Small intestine (tissue), 7 donors: ENCODE data around the gene PRUNE2. TPM values are rescaled to one million over a fixed set of nuclear protein-coding genes. Genes with fewer than 3 reads are reported as not detected.

ENCODE experiments used
- DNase-seq, 2 donors: peaks; one replicate each; pipeline versions ENCODE4 v3.0.0 to v3.0.0-alpha.2; 2013
- FAIRE-seq: peaks from 2 replicates; lab custom pipeline; 2012; peaks lifted over from hg19 to GRCh38; lab: Jason Lieb, UNC
- H3K27ac ChIP-seq, 3 donors: one replicate each; pipeline ENCODE4 v1.5.1; 2013; ENCODE audit warnings: low read length in 2 of 3, mild to moderate bottlenecking in 2 of 3, control low read depth in 1 of 3, inconsistent platforms in 1 of 3, low read depth in 1 of 3, moderate library complexity in 1 of 3
- H3K27me3 ChIP-seq, 3 donors: one replicate each; pipeline ENCODE4 v1.6.1; 2013; ENCODE audit warnings: low read length in 3 of 3, inconsistent platforms in 1 of 3; ENCODE audit not compliant: control insufficient read depth in 3 of 3, insufficient read depth in 3 of 3
- H3K36me3 ChIP-seq, 3 donors: one replicate each; pipeline ENCODE4 v1.6.1; 2013; ENCODE audit warnings: low read length in 3 of 3, inconsistent platforms in 1 of 3, low read depth in 1 of 3, mild to moderate bottlenecking in 1 of 3, moderate library complexity in 1 of 3; ENCODE audit not compliant: control insufficient read depth in 3 of 3, insufficient read depth in 2 of 3
- H3K4me1 ChIP-seq, 3 donors: one replicate each; pipeline ENCODE4 v1.6.1; 2013; ENCODE audit warnings: low read length in 2 of 3, inconsistent platforms in 1 of 3, low read depth in 1 of 3, mild to moderate bottlenecking in 1 of 3, moderate library complexity in 1 of 3; ENCODE audit not compliant: control insufficient read depth in 3 of 3, insufficient read depth in 2 of 3
- H3K4me3 ChIP-seq, 3 donors: one replicate each; pipeline ENCODE4 v1.5.1; 2013; ENCODE audit warnings: low read length in 3 of 3, control low read depth in 1 of 3, inconsistent platforms in 1 of 3, low read depth in 1 of 3, mild to moderate bottlenecking in 1 of 3, moderate library complexity in 1 of 3
- H3K9me3 ChIP-seq, 2 donors: one replicate each; pipeline ENCODE4 v1.6.1; 2013; ENCODE audit warnings: low read depth in 1 of 2, low read length in 1 of 2; ENCODE audit not compliant: control insufficient read depth in 2 of 2, insufficient read depth in 1 of 2
- WGBS, 3 donors: extraction: QIAGEN DNeasy Blood & Tissue Kit; methylation state at CpG; one replicate each; pipeline ENCODE4 v1.1.7; 2013; 5-methylcytosine and 5-hydroxymethylcytosine counted together
- polyA plus RNA-seq, 4 donors: library from polyadenylated mRNA; stranded (reverse) in 3 of 4; unstranded in 1 of 4; fragments of 200-250 nt in 3 of 4; fragments of 120-200 nt in 1 of 4; gene quantifications; one replicate each; pipeline versions ENCODE4 v1.2.1 to v1.2.3, GENCODE V29; 2013
- donor health status: healthy with polysubstance abuse.
- donor health status: control.
- donor health status: control.
- donor health status: Bipolar disorder and iron deficiency.
- donor health status: healthy.

Gene PRUNE2
- polyA plus RNA-seq, 4 donors: 1.1 to 62.1 (median 7.5) TPM

DNA sequence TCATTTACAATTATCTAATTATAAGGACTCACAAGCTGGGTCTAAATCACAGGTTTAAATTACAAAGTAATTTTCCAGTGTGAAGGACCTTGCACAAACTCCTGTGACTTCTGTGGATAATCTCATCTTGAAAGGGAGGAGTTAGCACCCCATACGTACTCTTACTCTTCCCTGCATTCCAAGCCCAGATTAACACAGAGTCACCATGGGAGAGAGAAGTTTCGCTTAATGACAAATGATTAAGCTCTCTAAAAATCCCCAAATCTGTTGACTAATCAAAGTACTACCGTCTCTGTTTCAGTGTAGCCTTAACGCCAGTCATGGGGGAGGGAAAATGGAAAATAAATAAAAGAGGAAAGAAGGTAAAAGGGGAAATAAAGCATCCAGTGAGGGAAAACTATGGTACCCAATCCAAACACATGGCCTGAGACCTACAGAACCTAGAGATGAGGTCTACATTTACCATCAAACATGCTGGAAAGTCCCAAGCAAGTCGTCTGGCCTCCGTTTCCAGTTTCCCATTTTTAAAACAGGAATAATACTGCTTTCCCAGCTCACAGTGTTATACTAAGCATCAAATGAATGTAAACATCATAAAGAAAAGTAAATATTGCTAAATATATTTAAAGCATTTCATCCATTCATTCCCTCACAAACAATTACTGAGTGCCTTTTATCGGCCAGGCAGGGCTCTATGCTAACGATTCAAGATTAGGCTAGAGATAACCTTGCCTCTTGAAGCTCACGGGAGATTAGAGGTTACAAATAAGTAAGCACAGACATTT lies 78.4 kb downstream of the PRUNE2 start:
- Histone ChIP-seq H3K27me3 (peaks cover 0 to 2% (median 0%) of the 10 kb centered on the region in 3 donors), H3K27ac (no peak overlapping the region), H3K4me3 (no peak overlapping the region), H3K9me3 (no peaks in the 10 kb centered on the region), H3K36me3 (no peaks in the 10 kb centered on the region), H3K4me1 (no peaks in the 10 kb centered on the region)
- FAIRE-seq (no peak), DNase-seq (no peak)
- WGBS, 3 donors: 62 to 65% (median 65%) methylated on average over 9 of the region's 9 CpGs

GRCh38 chr9:76820431-76820830 lies 85.5 kb downstream of the PRUNE2 start:
- FAIRE-seq: no peak
- no peak overlapping the region for H3K4me3 ChIP-seq
- no peak for DNase-seq
- peaks cover 0 to 3% (median 0%) of the 10 kb centered on the region in 3 donors for H3K4me1 ChIP-seq
- no peaks in the 10 kb centered on the region for H3K36me3 ChIP-seq
- no peak overlapping the region for H3K27ac ChIP-seq
- no peaks in the 10 kb centered on the region for H3K9me3 ChIP-seq
- 76 to 95% (median 85%) methylated on average over 6 of the region's 6 CpGs for WGBS, 3 donors
- no peaks in the 10 kb centered on the region for H3K27me3 ChIP-seq

- Histone ChIP-seq H3K27me3 (no peaks in the 10 kb centered on the region), H3K36me3 (no peaks in the 10 kb centered on the region), H3K27ac (peak overlapping the region in 1 of 3 donors; percentile 36), H3K4me3 (no peak overlapping the region), H3K4me1 (peaks cover 0 to 3% (median 0%) of the 10 kb centered on the region in 3 donors), H3K9me3 (no peaks in the 10 kb centered on the region)
- 26 to 44% (median 34%) methylated on average over 4 of the region's 4 CpGs for WGBS, 3 donors
- DNase-seq: peak; percentile 41 to 87
- no peak for FAIRE-seq
These were observed 87.6 kb downstream of the PRUNE2 start for GRCh38 chr9:76818271-76818670.

- no peak for FAIRE-seq
- Histone ChIP-seq H3K27me3 (no peaks in the 10 kb centered on the region), H3K4me1 (peaks cover 0 to 3% (median 0%) of the 10 kb centered on the region in 3 donors), H3K4me3 (no peak overlapping the region), H3K9me3 (no peaks in the 10 kb centered on the region), H3K36me3 (no peaks in the 10 kb centered on the region), H3K27ac (no peak overlapping the region)
- WGBS, 3 donors: 65 to 89% (median 84%) methylated on average over 1 of the region's 1 CpG
- DNase-seq: no peak
These were observed 88.4 kb downstream of the PRUNE2 start for GRCh38 chr9:76817489-76817888.

DNA sequence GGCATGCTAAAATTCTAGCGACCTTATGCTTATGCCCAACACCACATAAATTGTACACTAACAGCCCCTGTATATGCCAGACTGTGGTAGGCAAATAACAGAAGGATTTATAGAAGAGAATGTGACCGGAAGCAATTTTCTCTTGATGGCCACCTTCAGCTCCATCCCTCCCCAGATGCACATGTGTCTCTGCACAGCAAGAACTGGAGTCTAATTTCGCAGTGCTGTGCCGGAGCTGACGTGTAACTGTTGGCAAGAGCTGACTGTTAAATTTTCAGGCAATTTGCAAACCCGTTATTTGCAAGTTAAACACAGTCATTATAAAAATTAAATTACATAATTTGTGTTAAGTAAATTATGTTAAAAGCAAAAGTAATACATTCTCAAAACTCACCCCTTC lies 93.3 kb downstream of the PRUNE2 start:
- Histone ChIP-seq H3K9me3 (no peaks in the 10 kb centered on the region), H3K4me3 (no peak overlapping the region), H3K27me3 (no peaks in the 10 kb centered on the region), H3K27ac (no peak overlapping the region), H3K4me1 (no peaks in the 10 kb centered on the region), H3K36me3 (no peaks in the 10 kb centered on the region)
- FAIRE-seq (no peak), DNase-seq (no peak)
- WGBS, 3 donors: 82 to 85% (median 84%) methylated on average over 6 of the region's 6 CpGs

DNA sequence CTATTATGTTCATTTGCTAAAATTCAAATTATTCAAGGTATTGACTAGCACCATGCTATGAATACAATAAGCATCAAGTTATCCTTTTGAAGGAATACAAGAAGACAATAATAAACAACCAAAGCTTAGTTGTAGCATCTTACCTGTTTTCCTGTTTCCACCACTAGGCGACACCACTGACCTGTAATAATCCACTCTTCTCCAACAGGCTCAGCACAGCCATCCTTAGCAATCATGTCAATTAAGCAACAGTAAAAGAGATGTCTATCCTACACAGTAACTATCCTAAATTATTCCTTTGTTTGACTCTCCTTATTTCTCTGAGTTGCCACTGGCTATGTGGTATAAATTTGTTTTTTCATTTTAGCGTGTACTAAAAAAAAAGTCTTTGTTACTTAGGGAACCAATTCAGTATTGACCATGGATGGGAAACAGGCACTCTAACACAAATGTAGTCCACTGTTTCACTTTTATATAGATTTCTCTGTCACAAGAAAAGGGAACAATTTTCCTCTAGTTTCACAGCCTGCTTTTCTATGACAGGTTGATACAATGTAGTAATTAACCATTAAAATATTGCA lies 95.4 kb downstream of the PRUNE2 start:
- Histone ChIP-seq H3K27ac (no peak overlapping the region), H3K36me3 (no peaks in the 10 kb centered on the region), H3K4me3 (no peak overlapping the region), H3K4me1 (no peaks in the 10 kb centered on the region), H3K27me3 (no peaks in the 10 kb centered on the region), H3K9me3 (no peaks in the 10 kb centered on the region)
- no peak for FAIRE-seq
- 30 to 36% (median 34%) methylated on average over 2 of the region's 2 CpGs for WGBS, 3 donors
- DNase-seq: peak; percentile 69 to 72

DNA sequence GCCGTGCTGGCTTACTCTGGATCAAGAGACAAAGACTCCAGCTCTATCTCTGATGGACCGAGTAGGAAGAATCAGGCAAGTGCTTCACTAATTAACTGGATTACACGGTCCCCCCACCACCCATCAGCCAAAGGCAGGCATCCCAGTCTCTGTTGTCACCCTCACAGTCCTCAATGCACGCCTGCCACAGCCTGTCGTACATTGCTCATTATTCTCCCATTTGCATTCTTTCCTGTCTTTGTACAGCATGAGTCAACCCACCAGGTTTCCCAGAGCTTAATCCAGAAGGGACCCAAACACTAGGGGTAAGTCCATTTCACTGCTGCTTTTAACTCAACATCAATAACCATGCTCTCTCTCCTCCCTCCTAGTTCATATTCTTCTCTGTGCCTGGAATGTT lies 97.3 kb downstream of the PRUNE2 start:
- Histone ChIP-seq H3K9me3 (no peaks in the 10 kb centered on the region), H3K27ac (no peak overlapping the region), H3K27me3 (no peaks in the 10 kb centered on the region), H3K4me1 (no peaks in the 10 kb centered on the region), H3K36me3 (no peaks in the 10 kb centered on the region), H3K4me3 (no peak overlapping the region)
- FAIRE-seq (no peak), DNase-seq (no peak)
- 67 to 80% (median 71%) methylated on average over 5 of the region's 5 CpGs for WGBS, 3 donors

DNA sequence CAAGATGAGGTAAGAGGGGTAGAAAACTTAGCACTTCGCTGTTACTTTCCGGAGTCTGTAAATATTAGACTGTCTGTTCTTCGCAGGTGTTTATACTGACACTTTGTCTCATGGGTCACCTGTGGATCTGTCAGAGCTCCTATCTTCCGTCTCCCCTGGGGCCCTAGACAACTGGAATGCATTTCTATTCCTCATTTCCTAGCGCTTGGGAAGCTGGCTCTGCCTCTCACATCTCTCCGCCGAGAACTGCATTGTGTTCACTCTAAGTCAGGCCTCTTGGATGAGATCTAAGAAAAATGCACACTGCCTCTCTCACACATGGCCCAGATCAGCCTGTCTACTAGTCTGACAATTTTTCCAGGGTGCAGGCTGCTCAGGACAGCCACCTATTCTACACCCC lies 102.2 kb downstream of the PRUNE2 start:
- no peak for DNase-seq
- no peaks in the 10 kb centered on the region for H3K36me3 ChIP-seq
- H3K4me1 ChIP-seq: peaks cover 0 to 3% (median under 1%) of the 10 kb centered on the region in 3 donors
- H3K9me3 ChIP-seq: no peaks in the 10 kb centered on the region
- 81 to 94% (median 89%) methylated on average over 7 of the region's 7 CpGs for WGBS, 3 donors
- H3K4me3 ChIP-seq: no peak overlapping the region
- H3K27me3 ChIP-seq: no peaks in the 10 kb centered on the region
- FAIRE-seq: no peak
- no peak overlapping the region for H3K27ac ChIP-seq
